HG03521 (cell line): Measurements from ENCODE around the gene GRAMD2A.

Experiments
- ATAC-seq: cut with Tn5 transposase; IDR thresholded peaks from one replicate; pipeline ENCODE4 v1.9.1; 2021; ENCODE audit warnings: mild to moderate bottlenecking, moderate library complexity; ENCODE audit not compliant: unreplicated experiment

The GRAMD2A gene

DNA sequence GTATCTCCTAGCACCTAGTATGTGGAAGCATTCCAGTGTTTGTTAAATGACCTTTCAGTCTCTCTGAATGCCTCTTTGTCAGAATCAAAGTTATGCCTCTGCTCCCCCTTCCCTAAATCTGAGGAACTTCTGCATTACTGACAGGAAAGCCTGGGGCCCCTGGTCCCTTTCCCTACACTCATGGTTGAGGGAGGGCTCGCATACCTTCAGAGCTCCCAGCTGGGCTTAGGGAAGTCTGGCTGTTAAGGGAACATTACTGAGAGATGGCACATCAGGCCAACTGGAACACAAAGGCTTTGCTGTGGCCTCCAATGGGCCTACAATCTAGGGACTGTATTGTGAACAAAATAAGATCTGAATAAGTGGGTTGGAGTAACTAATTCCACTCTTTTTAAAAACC is 23.1 kb upstream of the GRAMD2A start:
- no peak for ATAC-seq

DNA sequence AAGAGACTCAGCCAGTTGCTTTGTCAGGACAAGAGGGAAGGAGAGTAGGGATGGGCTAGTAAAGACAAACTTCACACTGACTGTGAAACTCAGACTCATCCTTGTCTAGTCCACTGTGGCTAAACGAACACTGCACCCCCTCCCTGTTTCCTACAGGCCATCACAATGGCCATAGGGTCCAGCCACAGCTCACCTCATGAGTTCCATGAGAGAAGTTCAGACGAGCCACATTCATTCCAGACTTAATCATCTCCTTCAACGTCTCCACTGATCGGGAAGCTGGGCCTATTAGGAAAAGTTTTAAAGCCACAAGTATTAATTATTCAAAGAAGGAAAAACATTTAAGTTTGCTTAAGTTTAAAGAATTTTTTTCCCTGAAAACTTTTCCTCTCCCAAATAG is 19.6 kb upstream of the GRAMD2A start:
- ATAC-seq: no peak

GRCh38 chr15:72216079-72216478 is 18.5 kb upstream of the GRAMD2A start:
- ATAC-seq: no peak

- no peak for ATAC-seq
Observed at GRCh38 chr15:72207558-72208085, 10.0 kb upstream of the GRAMD2A start.

- ATAC-seq: no peak
Observed at GRCh38 chr15:72206677-72207000, 9.1 kb upstream of the GRAMD2A start.

DNA sequence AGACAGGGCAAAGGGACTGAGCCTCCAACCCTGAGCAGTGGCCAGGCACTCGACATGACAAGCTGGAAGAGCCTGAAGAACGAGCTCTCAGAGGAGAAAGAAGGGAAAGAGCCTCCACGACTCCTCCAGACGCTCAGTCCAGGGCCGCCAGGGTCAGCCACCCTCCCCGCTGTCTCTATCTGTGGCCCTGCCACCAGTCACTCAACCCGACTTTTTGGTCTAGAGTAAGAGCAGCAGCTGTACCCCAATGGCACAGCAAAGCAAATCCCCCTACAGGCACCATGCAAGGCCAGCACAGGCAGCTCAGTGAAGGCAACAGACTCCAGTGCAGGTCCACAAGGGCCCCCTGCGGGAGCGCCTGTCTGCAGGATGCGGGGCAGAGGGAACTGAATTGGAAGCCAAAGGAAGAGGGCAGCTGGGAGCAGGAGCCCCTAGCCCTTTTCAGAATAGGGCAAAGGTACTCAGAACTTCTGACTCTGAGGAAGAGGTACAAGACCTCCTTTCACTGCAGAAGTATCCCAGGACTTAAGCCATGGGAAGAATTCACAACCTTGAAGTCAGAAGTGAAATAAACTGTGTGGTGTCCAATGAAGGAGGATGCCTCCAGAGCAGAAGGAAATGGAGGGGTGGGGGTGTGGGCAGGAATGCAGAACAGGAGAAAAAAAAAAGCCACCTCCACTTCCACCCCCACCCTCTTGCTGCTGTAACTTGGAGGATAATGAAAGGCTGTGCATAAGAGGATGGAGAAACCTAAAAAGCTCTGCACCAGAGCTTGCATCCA is 8.5 kb upstream of the GRAMD2A start:
- ATAC-seq: no peak

DNA sequence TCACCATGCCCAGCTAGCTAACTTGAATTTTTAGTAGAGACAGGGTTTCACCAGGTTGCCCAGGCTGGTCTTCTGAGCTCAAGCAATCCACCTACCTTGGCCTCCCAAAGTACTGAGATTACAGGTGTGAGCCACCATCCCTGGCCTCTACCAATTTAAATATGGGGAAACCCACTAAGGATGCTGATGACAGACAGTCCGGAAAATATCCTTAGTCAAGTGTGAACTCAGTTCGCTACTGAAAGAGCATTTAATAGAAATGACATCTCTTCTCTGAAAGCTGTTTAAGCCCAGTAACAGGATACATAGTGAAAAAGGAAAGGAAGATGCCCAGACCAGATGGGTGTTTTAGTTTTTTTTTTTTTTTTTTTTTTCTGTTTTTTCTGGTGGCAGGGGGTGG is 7.7 kb upstream of the GRAMD2A start:
- no peak for ATAC-seq

- ATAC-seq: no peak
Observed at GRCh38 chr15:72203507-72203837, 5.9 kb upstream of the GRAMD2A start.

DNA sequence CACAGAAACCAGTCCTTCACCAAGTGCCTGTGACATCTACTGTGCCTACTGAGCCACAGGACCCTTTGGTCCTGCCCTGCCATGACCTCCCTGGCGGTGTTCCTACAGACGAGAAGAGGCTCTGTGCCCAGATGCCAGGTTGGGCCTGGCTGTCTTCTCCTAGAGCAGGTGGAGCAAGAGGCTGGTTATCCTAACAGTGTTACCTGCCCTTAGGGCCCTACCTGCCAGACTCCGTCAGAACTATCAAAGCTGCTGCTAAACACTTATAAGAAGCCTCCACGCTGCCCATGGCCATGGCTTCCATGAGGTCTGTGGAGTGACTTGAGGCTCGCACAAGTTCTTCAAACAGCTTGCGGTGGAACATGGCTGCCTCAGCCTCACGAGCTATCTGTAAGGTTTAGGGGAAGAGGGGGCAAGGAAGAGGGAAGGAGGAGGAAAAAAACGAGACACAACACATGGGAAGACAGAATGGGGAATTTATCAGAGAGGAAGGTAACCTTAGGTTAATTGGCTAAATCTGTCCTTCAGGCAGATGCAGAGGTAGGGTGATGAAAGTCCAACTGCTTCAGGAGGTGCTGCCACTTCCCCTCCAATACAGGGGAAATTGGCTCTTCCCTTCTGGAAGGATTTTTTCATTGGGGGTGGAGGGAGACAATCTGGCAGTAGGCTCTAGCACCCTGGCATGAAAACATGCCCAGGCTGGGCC is 5.4 kb upstream of the GRAMD2A start:
- no peak for ATAC-seq

DNA sequence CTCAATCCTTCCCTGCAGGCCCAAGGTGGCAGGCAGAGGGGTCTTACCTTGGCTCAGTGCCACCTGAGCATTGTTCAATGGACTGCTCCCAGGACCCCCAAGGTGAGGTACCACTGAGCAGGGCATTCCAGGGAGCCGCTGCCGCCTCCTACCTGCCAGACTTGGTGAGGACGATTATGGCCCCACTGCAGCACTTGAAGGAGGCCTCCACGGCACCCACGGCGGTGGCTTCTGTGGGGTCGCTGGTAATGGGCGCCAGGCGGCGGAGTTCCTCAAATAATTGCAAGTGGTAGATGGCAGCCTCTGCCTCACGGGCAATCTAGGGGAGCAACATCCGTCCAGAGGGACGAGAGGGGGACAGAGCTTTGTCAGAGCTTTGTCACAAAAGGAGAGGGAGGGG is 4.7 kb upstream of the GRAMD2A start:
- no peak for ATAC-seq

- no peak for ATAC-seq
Observed at GRCh38 chr15:72201391-72201921, 3.9 kb upstream of the GRAMD2A start.

DNA sequence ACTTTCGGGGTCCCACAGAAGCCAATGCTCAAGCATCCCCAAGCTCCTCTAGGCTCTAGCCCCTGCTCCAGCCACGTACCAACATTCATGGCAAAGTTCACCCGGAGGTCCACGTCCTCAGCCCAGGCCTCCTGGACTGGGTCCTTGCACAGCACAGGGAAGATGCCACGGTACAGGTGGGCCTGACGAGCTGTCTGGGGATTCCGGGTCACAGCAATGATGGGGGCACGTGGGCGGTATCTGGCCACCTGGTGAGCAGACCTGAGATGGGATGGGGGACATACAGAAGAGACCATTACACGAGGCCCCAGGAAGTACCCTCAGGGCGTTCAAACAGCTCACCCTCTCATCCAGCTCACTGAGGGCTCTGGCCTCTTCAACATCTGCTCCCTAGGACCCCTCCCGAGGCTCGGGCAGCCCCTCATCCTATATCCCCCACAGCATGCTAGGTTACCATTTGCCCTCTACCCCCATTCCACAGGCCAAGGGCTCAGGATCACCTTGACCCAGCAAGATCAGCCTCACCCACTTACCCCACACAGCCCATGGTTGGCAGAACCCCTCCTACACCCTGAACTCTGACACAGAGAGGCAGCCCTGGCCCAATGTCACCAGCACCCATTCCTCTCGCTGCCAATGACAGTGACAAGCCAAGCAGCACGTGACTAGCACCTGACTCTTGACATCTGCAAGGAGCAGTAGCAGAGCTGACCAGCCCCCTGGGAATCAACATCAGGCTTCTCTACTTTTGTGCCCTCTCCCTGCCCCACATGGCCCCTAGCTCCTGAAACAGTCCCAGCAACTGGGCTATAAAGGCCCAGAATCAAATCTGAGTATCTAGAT is 3.0 kb upstream of the GRAMD2A start:
- ATAC-seq: no peak

GRCh38 chr15:72199721-72200212 is 2.2 kb upstream of the GRAMD2A start:
- ATAC-seq: no peak

DNA sequence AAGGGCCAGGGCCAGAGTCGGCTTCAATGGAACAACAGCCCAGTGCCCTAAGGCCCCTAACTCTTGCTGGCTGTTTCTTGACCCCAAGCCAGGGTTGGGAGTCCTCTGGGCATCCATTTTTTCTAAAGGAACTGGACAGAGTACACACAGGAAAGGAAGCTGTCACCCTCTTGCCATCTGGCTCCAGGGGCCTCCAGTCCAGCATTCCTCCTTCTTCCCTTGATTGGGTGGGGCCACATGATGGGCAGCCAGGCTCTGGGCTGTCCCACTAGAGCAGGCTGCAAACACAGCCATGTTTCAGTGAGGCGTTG is 1.6 kb upstream of the GRAMD2A start:
- ATAC-seq: no peak

DNA sequence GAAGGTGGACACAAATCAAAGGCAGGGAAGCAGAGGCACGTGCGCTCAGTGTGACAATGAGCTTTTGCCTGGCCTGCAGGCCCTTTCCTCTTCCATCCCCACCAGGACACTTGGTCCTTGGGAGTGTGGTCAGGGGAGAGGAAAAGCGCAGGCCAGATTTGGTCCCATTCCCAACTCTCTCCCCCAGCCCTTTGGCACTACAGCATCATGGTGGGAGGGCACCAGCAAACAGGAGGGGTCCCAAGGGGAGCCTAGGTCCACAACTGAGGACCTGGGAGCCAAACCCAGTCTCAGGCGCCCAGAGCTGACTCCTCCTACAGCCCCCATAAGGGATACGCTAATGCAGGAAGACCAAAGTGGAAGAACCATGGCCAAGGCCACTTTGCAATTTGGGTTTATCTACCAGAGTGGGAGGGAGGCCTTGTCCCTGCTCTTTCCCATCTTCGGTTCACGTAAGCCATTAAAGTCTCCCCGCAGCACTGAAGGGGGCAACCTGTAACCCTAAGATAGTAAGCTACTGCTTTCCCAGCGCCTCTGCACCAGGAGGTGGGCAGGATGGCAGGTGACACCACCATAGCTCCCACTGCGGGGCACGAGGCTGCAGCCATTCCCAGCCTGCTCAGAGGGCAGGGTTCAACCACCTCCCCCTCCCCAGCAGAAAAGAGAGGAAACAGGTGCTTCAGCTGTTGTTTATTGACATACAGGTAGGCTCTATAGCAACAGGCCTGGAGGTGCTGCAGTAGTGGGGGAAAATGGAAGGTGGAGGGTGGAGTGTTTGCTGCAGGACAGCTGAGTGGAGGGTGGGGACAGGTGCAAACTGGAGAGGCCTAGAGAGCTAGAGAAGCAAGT is 993 bp upstream of the GRAMD2A start:
- ATAC-seq: no peak

- ATAC-seq: no peak
Observed at GRCh38 chr15:72197041-72197459, 537 bp downstream of the GRAMD2A start.

DNA sequence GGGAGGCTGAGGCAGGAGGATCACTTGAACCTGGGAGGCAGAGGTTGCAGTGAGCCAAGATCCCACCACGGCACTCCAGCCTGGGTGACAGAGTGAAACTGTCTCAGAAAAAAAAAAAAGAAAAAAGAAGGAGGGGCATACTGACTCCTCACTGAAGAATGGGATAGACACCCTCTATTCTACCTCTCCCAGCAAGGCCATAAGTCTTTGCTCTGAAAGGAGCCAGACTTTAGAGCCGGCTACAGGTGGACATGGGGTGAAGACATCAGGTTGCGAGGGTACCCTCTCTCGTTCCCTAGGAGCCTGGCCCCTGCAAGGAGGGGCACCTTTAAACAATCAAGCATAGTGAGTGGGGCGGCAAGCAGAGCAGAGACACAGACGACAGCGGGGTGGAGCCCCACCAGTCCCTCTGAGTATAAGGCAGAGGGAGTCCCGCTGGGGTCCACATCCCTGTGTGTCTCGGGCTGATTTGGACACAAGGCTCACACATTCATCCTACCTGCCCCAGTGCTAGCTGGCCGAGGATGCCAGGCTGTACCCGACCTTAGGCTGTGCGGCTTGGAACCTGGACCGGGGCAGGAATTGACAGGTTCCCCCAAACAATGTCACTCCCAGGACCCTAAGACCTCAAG is 1.1 kb downstream of the GRAMD2A start:
- no peak for ATAC-seq

DNA sequence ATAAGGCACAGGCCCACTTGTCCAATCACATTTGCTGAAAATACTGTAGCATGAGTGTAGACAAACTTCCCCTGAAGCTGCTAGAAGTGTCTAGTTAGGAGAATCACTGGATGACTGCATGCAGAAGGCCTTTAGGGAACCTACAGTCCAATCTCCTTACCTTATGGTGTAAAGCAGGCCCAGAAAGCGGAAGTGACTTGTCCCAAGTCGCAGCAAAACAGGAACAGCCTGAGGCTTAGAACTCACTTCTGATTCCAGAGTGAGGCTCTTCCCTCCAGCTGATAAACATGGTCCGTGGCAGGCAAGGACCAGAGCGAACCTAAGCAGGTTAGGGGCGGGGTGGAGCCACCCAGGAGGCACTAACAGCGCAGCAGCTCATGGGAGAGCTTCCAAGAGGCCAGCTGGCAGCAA is 2.5 kb downstream of the GRAMD2A start:
- ATAC-seq: no peak

- ATAC-seq: no peak
Observed at GRCh38 chr15:72193836-72194396, 3.7 kb downstream of the GRAMD2A start.

DNA sequence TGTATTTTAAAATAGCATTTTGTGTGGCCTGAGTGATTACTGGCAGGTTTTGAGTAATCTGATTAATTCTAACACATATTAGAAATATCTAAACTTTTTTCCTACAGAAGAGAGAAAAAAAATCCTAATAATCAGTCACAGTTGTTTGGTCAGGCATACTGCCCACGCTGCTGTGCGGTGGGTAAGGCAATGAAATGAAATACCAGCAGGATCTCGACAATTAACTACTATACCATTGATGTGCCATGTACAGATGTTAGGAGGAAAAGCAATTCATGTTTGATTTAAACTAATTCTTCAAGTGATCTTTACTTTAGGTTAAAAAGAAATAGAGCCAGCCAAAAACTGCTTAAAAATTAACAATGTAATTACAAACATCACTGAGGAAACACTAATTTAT is 5.2 kb downstream of the GRAMD2A start:
- ATAC-seq: no peak
